Bone marrow (tissue), 2 donors: Measurements from ENCODE around the gene LASP1NB.

Experiments
- DNase-seq, 2 donors: peaks; one replicate each; lab custom pipeline; 2025; lab: John Stamatoyannopoulos, UW

Gene LASP1NB

DNA sequence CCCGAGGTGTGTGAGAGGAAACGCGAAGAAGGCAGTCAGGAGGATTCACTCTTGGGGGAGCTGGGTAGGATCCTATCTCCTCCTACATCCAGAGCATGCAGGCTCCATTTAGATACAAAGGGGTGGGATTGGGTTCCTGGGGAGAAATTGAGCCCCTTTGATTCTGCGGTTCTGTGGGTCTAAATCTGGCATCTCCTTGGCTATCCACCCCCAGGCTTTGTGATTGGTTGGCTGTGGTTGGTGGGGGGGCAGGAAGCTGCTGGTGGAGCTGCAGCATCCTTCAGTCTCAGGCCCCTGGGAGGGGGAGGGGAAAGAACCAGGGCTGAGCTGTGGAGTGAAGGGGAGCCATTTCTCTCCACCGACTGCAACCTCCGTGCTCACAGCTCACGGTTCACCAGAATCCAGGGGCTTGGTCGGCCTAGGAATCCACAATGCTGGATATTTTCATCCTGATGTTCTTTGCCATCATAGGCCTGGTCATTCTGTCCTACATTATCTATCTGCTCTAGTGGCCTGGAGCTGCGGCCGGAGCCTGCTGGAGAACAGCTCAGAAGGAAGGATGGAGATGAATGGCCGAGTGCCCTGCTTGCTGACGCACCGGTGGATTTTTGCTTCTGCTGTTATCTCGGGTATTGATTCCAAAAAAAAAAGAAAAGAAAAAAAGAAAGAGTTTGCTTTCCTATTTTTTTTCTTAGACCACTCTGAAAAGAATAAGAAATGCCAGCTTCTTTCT is at the start of gene LASP1NB:
Gene LASP1NB (plus strand): TSS at position 352 of the 733 bp plus-strand sequence.
- DNase-seq: no peak

GRCh38 chr17:38877130-38877851 is 48.1 kb upstream of the LASP1NB start:
- DNase-seq: no peak

- DNase-seq: no peak
These were observed 45.3 kb upstream of the LASP1NB start for GRCh38 chr17:38879878-38880665.

DNA sequence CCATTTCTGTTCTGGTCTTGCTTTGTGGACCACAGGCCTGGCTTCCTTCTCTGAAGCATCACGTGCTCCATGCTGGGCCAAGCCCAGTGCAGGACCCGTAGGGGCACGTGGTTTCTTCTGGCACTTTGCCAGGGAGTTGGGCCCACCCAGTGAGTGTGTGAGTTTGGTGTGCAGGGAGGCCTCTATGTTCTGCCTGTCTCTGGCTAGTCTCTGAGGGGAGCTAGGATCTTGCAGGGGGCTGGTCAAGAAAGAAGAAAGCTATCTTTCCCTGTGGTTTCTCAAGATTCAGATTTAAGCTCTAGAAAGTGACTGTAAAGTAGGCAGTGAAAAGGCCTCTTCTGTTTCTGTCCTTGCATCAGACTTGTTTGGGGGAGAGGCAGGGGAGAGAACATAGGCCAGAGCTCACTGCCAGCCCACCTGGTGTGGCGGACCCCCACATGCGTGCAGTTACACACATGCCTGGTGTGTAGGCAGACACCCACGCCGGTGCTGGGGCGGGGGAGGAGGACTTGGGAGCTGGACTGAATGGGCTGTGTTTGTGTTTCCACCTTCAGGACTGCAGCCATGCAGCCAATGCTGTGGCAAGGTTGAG is 43.7 kb upstream of the LASP1NB start:
- no peak for DNase-seq

- DNase-seq: no peak
These were observed 42.5 kb upstream of the LASP1NB start for GRCh38 chr17:38882870-38883269.

DNA sequence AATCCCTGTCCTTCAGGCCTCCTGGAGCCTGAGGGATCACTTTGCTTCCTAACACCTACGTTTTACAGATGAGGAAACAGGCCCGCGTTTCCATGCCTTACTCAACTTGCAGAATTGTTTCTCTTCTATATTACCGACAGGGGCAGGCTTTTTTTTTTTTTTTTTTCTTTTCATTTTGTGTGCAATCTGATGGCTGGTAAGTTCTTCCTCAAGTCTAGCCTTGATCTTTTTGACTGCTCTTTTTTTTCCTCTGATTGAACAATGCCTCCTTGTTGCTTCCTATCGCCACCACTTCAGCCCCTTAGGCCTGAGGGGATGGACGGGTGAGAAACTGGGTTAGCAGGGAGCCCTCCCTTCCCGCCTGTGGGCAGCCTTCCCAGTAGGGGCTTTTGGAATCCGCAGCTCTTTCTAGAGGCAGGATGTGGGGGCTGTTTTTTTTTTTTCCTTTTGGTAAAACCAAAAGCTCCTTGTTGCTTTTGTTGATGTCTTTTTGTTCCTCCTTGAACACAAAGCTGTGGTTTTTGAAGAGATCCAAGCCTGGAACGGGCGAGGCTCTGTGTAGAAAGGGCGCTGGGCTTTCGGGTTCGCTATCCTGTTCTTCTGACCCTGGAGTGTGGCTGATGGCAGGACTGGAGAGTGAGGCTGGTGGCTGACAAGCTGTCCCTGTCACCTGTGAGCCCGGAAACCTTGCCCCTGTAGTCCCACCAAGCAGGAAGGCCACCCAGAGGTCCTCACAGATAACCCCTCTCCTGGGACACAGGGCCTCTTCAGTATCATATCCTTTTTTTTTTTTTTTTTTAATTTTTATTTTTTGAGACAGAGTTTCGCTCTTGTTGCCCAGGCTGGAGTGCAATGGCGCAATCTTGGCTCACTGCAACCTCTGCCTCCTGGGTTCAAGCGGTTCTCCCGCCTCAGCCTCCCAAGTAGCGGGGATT is 41.6 kb upstream of the LASP1NB start:
- DNase-seq: no peak

- no peak for DNase-seq
These were observed 40.2 kb upstream of the LASP1NB start for GRCh38 chr17:38885044-38885727.

DNA sequence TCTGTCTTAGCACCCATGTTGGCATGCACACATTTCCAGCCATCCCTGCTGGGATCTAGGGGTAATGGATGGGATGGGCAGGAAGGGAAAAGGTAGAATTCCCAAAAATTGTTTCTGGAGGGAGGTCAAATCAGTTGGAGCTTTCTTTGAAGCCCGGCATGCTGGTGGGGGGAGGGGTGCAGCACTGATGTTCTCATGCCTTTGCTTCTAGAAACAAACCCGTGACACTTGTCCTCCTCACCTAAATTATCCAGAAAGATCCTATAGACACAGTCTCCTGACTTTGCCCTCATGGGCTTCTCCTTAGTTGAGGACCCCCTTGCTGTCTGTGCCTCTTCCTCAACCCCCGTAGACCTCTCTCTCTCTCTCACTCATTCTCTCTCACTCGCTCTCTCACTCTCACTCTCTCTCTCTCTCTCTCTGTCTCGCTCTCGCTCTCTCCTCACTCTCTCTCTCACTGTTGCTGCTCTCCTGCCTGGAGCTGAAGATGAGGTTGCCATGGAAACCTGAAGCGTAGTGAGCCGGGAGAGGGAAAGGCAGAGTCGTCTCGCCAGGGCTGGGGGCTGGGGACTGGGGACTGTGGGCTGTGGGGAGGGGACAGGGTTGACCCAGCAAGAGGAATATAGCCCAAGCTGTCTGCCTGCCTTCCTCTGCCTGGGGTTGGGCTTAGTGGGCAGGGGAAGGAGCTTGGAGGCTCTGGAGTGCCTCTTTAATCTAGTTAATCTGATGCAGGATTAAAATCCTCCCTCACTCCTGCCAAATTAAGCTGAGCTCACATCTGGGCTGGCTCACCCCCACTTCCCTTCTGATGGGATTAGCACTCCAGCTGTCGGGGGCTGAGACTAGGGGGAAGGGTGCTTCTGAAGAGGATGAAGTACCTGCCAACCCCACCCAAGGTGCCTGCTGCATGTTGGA is 39.4 kb upstream of the LASP1NB start:
- DNase-seq: no peak

- DNase-seq: no peak
These were observed 38.8 kb upstream of the LASP1NB start for GRCh38 chr17:38886643-38887010.

DNA sequence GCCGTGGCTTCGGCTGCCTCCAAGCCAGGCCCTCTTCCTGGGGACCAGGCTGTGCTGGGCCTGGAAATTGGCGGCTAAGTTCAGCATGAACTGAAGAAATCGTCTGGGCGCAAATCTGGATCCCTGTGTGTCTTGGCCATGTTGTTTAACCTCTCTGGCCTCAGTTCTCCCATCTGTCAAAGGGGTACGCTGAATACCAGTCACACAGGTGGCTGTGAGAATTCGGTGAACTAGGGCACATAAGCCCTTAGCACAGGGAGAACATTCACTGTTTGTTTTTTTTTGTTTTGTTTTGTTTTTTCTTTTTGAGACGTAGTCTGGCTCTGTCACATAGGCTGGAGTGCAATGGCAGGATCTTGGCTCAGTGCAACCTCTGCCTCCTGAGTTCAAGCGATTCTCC is 36.6 kb upstream of the LASP1NB start:
- no peak for DNase-seq

- DNase-seq: no peak
These were observed 35.5 kb upstream of the LASP1NB start for GRCh38 chr17:38889745-38890409.

DNA sequence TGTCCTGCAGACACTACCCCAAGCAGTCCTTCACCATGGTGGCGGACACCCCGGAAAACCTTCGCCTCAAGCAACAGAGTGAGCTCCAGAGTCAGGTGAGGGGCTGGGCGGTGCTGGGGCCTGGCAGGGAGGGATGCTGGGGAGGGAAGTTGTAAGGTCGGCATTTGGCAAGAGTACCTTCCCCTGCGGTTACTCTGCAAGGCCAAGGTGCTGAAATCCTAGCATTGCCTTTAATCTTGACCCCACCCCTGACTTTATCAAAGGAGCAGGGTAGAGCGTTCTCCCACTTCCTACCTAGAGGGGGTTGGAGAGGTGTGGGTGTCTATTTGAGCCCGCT is 35.0 kb upstream of the LASP1NB start:
- DNase-seq: no peak

DNA sequence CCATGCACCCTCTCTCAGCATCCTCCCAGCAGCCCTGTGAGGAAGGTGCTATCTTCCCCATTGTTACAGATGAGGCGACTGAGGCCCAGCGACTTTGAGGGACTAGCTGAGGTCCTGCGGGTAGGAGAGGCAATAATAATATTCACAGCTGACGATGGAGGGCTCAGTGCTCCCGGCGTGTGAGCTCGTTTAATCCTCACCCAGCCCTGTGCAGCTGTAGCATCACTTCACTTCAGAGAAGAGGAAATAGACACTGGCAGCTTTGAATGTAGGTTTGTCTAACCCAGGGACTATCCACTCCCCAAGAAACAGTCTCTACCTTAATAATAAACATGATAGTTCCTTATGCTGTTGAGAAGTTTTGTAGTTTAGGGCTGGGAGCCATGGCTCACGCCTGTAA is 34.0 kb upstream of the LASP1NB start:
- no peak for DNase-seq

- DNase-seq: no peak
These were observed 33.3 kb upstream of the LASP1NB start for GRCh38 chr17:38892083-38892482.

DNA sequence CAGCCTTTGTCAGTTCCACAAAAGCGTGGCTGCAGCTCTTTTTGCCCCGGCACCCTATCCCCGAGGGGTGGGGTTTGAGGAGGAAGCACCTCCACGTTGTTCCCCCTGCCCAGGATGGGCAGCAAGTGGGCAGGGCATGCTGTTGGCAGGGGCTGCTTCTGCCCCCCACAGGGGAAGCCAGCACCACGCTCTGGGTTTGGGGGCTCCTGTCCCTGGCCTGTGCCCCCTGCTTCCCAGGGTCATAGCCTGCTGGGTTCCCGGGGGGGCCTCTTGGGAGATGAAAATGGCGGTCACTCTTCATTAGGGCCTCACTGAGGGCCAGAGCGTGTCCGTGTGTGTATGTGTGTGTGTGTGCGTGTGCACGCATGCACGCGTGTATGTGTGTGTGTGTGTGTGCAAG is 32.8 kb upstream of the LASP1NB start:
- DNase-seq: no peak

DNA sequence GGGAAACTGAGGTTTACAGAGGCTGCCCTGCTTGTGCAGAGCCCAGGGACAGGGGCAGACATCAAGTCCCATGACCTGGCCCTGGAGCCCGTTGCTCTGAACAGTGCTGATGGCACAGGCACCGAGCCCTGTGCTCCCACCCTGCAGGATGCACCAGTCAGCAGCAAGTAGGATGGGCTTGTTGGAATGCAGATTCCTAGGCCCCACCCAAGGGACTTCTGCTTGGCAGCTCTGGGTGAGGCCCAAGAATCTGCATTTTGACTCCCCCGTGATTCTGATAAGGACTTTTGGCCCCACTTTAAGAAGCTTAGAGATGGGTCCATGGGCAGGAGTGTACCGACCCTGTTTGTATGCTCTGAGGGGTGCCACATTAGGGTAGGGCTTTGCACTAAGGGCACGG is 32.3 kb upstream of the LASP1NB start:
- DNase-seq: no peak

GRCh38 chr17:38893607-38894006 is 31.8 kb upstream of the LASP1NB start:
- peak in 1 of 2 donors; percentile 30 for DNase-seq

DNA sequence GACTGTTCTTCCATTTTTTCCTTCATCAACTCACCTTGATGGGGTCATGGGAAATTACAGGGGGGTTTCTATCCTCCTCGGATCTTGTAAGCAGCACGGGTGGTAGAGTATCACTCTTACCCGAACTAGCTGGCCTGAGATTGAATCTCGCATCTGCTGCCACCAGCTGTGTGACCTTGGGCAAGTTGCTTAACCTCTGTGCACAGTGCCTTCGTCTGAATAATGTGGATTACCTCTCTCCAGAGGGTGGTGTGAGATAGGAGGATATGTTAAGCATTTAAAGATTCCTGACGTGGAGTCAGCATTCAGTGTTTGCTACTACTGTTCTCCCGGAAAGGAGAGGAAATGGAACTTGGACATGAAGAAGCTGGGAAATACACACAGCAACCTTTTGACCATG is 31.1 kb upstream of the LASP1NB start:
- no peak for DNase-seq

- no peak for DNase-seq
These were observed 29.0 kb upstream of the LASP1NB start for GRCh38 chr17:38896346-38896954.
